Neural cell (in vitro differentiated cells): ENCODE results near the gene HIP1. TPM values are rescaled to one million over a fixed set of nuclear protein-coding genes. Genes with fewer than 3 reads are reported as not detected.

Source experiments
- H2AFZ ChIP-seq: fragments of 200-600, 300-800 bp; sonication (generic), shearing (Covaris generic); 2 replicates; pipeline ENCODE4 v1.6.0; 2014; ENCODE audit warnings: low read depth, mild to moderate bottlenecking, antibody characterized with exemption, low read length, moderate library complexity
- H3F3A ChIP-seq: fragments of 200-600 bp; shearing (Covaris generic); 2 replicates; pipeline ENCODE4 v1.6.1; 2016; ENCODE audit warnings: mild to moderate bottlenecking, moderate library complexity, mixed read lengths, antibody characterized with exemption, low read length; ENCODE audit not compliant: insufficient read depth, poor library complexity, severe bottlenecking
- H3K27ac ChIP-seq: fragments of 200-600, 300-800 bp; sonication (generic), shearing (Covaris generic); 2 replicates; pipeline ENCODE4 v1.5.1; 2014; ENCODE audit warnings: mild to moderate bottlenecking, low read length, moderate library complexity
- H3K27me3 ChIP-seq: fragments of 300-800, 200-600 bp; sonication (generic), shearing (Covaris generic); 2 replicates; pipeline ENCODE4 v1.6.0; 2014; ENCODE audit warnings: mild to moderate bottlenecking, low read depth, low read length, moderate library complexity; ENCODE audit not compliant: insufficient read depth
- H3K36me3 ChIP-seq: fragments of 300-800, 200-600 bp; sonication (generic), shearing (Covaris generic); 2 replicates; pipeline ENCODE4 v1.5.1; 2014; ENCODE audit warnings: mild to moderate bottlenecking, antibody characterized with exemption, low read length, moderate library complexity; ENCODE audit not compliant: insufficient read depth
- H3K4me2 ChIP-seq: fragments of 300-800, 200-600 bp; sonication (generic), shearing (Covaris generic); 2 replicates; pipeline ENCODE4 v1.6.0; 2014; ENCODE audit warnings: mild to moderate bottlenecking, low read length
- H3K4me3 ChIP-seq: fragments of 300-800, 200-600 bp; sonication (generic), shearing (Covaris generic); 2 replicates; pipeline ENCODE4 v1.5.1; 2014; ENCODE audit warnings: mild to moderate bottlenecking, low read length, moderate library complexity
- H3K79me2 ChIP-seq: fragments of 200-600 bp; shearing (Covaris generic); replicated peaks from 2 replicates; pipeline ENCODE4 v1.6.0; 2014; ENCODE audit warnings: mild to moderate bottlenecking, low read length, moderate library complexity; ENCODE audit not compliant: insufficient read depth
- H3K9ac ChIP-seq: fragments of 300-800, 200-600 bp; sonication (generic), shearing (Covaris generic); 2 replicates; pipeline ENCODE4 v1.6.1; 2016; ENCODE audit warnings: mild to moderate bottlenecking, low read length, mixed read lengths
- H3K9me2 ChIP-seq: fragments of 200-600 bp; shearing (Covaris generic); 2 replicates; pipeline ENCODE4 v1.6.1; 2016; ENCODE audit warnings: mild to moderate bottlenecking, low read length, mixed read lengths; ENCODE audit not compliant: insufficient read depth
- H3K9me3 ChIP-seq: fragments of 200-600, 300-800 bp; sonication (generic), shearing (Covaris generic); 2 replicates; pipeline ENCODE4 v1.6.1; 2016; ENCODE audit warnings: mild to moderate bottlenecking, mixed run types, low read length, moderate library complexity, mixed read lengths
- H4K20me1 ChIP-seq: fragments of 200-600 bp; shearing (Covaris generic); 2 replicates; pipeline ENCODE4 v1.6.1; 2016; ENCODE audit warnings: mild to moderate bottlenecking, mixed run types; ENCODE audit not compliant: insufficient read depth
- CTCF ChIP-seq: fragments of 450-650 bp; IDR thresholded peaks from 2 replicates; pipeline ENCODE4 v1.5.1; 2014; ENCODE audit warnings: antibody characterized with exemption, mild to moderate bottlenecking, moderate library complexity; ENCODE audit not compliant: poor library complexity, severe bottlenecking
- EP300 ChIP-seq: fragments of 450-650 bp; conservative IDR thresholded peaks from 2 replicates; pipeline ENCODE4 v1.6.1; 2014; ENCODE audit warnings: antibody characterized with exemption, mild to moderate bottlenecking, moderate library complexity; ENCODE audit not compliant: poor library complexity, severe bottlenecking
- EZH2 ChIP-seq: fragments of 200-600, 300-800 bp; shearing (Covaris generic), sonication (generic); IDR thresholded peaks from 2 replicates; pipeline ENCODE4 v1.6.1; 2014; ENCODE audit warnings: antibody characterized with exemption, low read length, borderline replicate concordance, mild to moderate bottlenecking; ENCODE audit not compliant: insufficient read depth, poor library complexity, severe bottlenecking
- MXI1 ChIP-seq: fragments of 450-650 bp; conservative IDR thresholded peaks from 2 replicates; pipeline ENCODE4 v1.6.1; 2014; ENCODE audit warnings: antibody characterized with exemption, mild to moderate bottlenecking; ENCODE audit not compliant: poor library complexity, severe bottlenecking
- POLR2AphosphoS5 ChIP-seq: IDR thresholded peaks from 2 replicates; pipeline ENCODE4 v1.6.1; 2012
- RAD21 ChIP-seq: fragments of 450-650 bp; conservative IDR thresholded peaks from 2 replicates; pipeline ENCODE4 v1.6.1; 2014; ENCODE audit warnings: antibody characterized with exemption, mild to moderate bottlenecking, moderate library complexity
- REST ChIP-seq: IDR thresholded peaks from 2 replicates; pipeline ENCODE4 v1.6.1; 2012; ENCODE audit warnings: borderline replicate concordance
- SMC3 ChIP-seq: fragments of 450-650 bp; conservative IDR thresholded peaks from 2 replicates; pipeline ENCODE4 v1.6.1; 2014; ENCODE audit warnings: antibody characterized with exemption, mild to moderate bottlenecking, moderate library complexity; ENCODE audit not compliant: poor library complexity
- TAF1 ChIP-seq: IDR thresholded peaks from 2 replicates; pipeline ENCODE4 v1.6.1; 2012; ENCODE audit warnings: low read depth
- polyA plus RNA-seq: library from polyadenylated mRNA; depleted of rRNA; stranded (reverse); fragments of >200 nt; gene quantifications from 2 replicates; pipeline ENCODE4 v1.2.3, GENCODE V29; 2014

The HIP1 gene
- polyA plus RNA-seq, 1 donor from 2014 or later: 12.9 TPM

GRCh38 chr7:75662579-75663301 is 76.0 kb downstream of the HIP1 start:
- Histone ChIP-seq H3K4me3 (no peak overlapping the region), H3K4me2 (no peak overlapping the region), H3K9me2 (no peaks in the 10 kb centered on the region), H3K9me3 (no peaks in the 10 kb centered on the region), H4K20me1 (no peaks in the 10 kb centered on the region), H2AFZ (no peak overlapping the region), H3K27me3 (no peaks in the 10 kb centered on the region), H3F3A (no peaks in the 10 kb centered on the region), H3K79me2 (no peaks in the 10 kb centered on the region), H3K36me3 (no peaks in the 10 kb centered on the region), H3K9ac (no peak overlapping the region), H3K27ac (no peak overlapping the region)
- TF ChIP-seq SMC3 (no peak), RAD21 (no peak), REST (no peak), CTCF (no peak), EZH2 (no peak), EP300 (no peak), POLR2AphosphoS5 (no peak), MXI1 (no peak), TAF1 (no peak)

- no peaks in the 10 kb centered on the region for H3K36me3 ChIP-seq
- TF ChIP-seq EZH2: no peak
- TF ChIP-seq CTCF: no peak
- TF ChIP-seq TAF1: no peak
- no peak for TF ChIP-seq MXI1
- no peak for TF ChIP-seq EP300
- TF ChIP-seq REST: no peak
- TF ChIP-seq SMC3: no peak
- no peak for TF ChIP-seq POLR2AphosphoS5
- TF ChIP-seq RAD21: no peak
- no peak overlapping the region for H2AFZ ChIP-seq
- no peaks in the 10 kb centered on the region for H3K9me2 ChIP-seq
- H3K79me2 ChIP-seq: no peaks in the 10 kb centered on the region
- H3K4me2 ChIP-seq: no peak overlapping the region
- H4K20me1 ChIP-seq: no peaks in the 10 kb centered on the region
- H3K27me3 ChIP-seq: no peaks in the 10 kb centered on the region
- H3K9ac ChIP-seq: no peak overlapping the region
- no peaks in the 10 kb centered on the region for H3F3A ChIP-seq
- no peak overlapping the region for H3K27ac ChIP-seq
- H3K9me3 ChIP-seq: no peaks in the 10 kb centered on the region
- no peak overlapping the region for H3K4me3 ChIP-seq
Measured at GRCh38 chr7:75660566-75661215, 78.0 kb downstream of the HIP1 start.
